Omental fat pad (tissue), 4 donors: Measurements from ENCODE around the gene MAGEF1. TPM values are rescaled to one million over a fixed set of nuclear protein-coding genes. Genes with fewer than 3 reads are reported as not detected.

ENCODE experiments used
- ATAC-seq: fragments of 150-250 bp; one replicate; pipeline ENCODE4 v1.9.1; 2016; ENCODE audit warnings: mild to moderate bottlenecking, moderate library complexity; ENCODE audit not compliant: low FRiP score
- DNase-seq: peaks from one replicate; pipeline ENCODE4 v3.0.0-alpha.2; 2019; ENCODE audit warnings: low spot score
- CTCF ChIP-seq, 3 donors: fragments of 450-650 bp; IDR thresholded peaks; one replicate each; pipeline ENCODE4 v1.5.1; 2016 to 2017; ENCODE audit warnings: antibody characterized with exemption in 3 of 3, mild to moderate bottlenecking in 3 of 3, moderate library complexity in 2 of 3
- total RNA-seq, 4 donors: library from RNA; depleted of rRNA; stranded (reverse); fragments of >200 nt; gene quantifications; one replicate each; pipeline ENCODE4 v1.1.0, GENCODE V29; 2016

The MAGEF1 gene
- total RNA-seq, 4 donors from 2014 or later, result 9.8 to 23.1 (median 18.2) TPM

GRCh38 chr3:184682671-184683070 is 29.2 kb downstream of the MAGEF1 start:
- TF ChIP-seq CTCF (IDR thresholded peaks at IDR 0.05), result no peak
- ATAC-seq, result no peak
- no peak for DNase-seq

- TF ChIP-seq CTCF (IDR thresholded peaks at IDR 0.05), result no peak
- DNase-seq (no peak), ATAC-seq (peak; percentile 47)
These were observed 31.2 kb downstream of the MAGEF1 start for GRCh38 chr3:184680385-184681345.

- no peak for ATAC-seq
These were observed 32.6 kb downstream of the MAGEF1 start for GRCh38 chr3:184679056-184679816.

GRCh38 chr3:184678317-184679055 is 33.4 kb downstream of the MAGEF1 start:
- ATAC-seq, result no peak
- TF ChIP-seq CTCF (IDR thresholded peaks at IDR 0.05), result no peak
- no peak for DNase-seq

More at GRCh38 chr3:184679056-184679816, 32.6 kb downstream of the MAGEF1 start:
- no peak for DNase-seq
- no peak for TF ChIP-seq CTCF (IDR thresholded peaks at IDR 0.05)

- DNase-seq, result no peak
- no peak for TF ChIP-seq CTCF (IDR thresholded peaks at IDR 0.05)
- ATAC-seq, result no peak
These were observed 34.2 kb downstream of the MAGEF1 start for GRCh38 chr3:184677344-184678316.

GRCh38 chr3:184676927-184677326 is 34.9 kb downstream of the MAGEF1 start:
- DNase-seq (no peak), ATAC-seq (no peak)
- no peak for TF ChIP-seq CTCF (IDR thresholded peaks at IDR 0.05)
